ENCODE data around the gene DTX3. TPM values are rescaled to one million over a fixed set of nuclear protein-coding genes. Genes with fewer than 3 reads are reported as not detected.

The DTX3 gene
- total RNA-seq, 1 experiment from 2014 or later = 11.9 TPM

GRCh38 chr12:57584050-57584449, 20.6 kb upstream of the DTX3 start:
- no peak overlapping the region for H3K4me2 ChIP-seq (ENCODE audit: low read length)
- DNase-seq (no peak), ATAC-seq (no peak)
- H3K4me1 ChIP-seq (ENCODE audit: insufficient read depth, low read length) = peaks cover 9% of the 10 kb centered on the region
- no peak overlapping the region for H3K9ac ChIP-seq (ENCODE audit: low read length)
- H3K27ac ChIP-seq (ENCODE audit: low read length) = no peak overlapping the region
- TF ChIP-seq CTCF (conservative IDR thresholded peaks at IDR 0.05; ENCODE audit: low read depth, low read length) (no peak), EZH2phosphoT487 (IDR thresholded peaks at IDR 0.05; ENCODE audit: borderline replicate concordance, low read length) (no peak), EZH2 (IDR thresholded peaks at IDR 0.05; ENCODE audit: low read length, unreplicated experiment) (no peak)
- H3K27me3 ChIP-seq (ENCODE audit: low read length) = no peaks in the 10 kb centered on the region
- H3K79me2 ChIP-seq (ENCODE audit: low read length) = no peaks in the 10 kb centered on the region
- BruUV-seq (replicated peaks) = no TSS peak
- no peaks in the 10 kb centered on the region for H3K9me2 ChIP-seq (replicated peaks; ENCODE audit: low read length)
- no peak overlapping the region for H3K4me3 ChIP-seq (ENCODE audit: low read length)
- no peaks in the 10 kb centered on the region for H3K9me3 ChIP-seq (ENCODE audit: low read length)
- POLR2A ChIA-PET (ENCODE audit: unreplicated experiment) = no interaction called here
- H2AFZ ChIP-seq (ENCODE audit: low read length) = no peak overlapping the region
- CTCF ChIA-PET = interaction anchor here (0.6 to 1.3 kb wide), 2 partner anchors 9 to 56 kb away, joined by 5 to 6 read pairs; no protein-coding TSS in a partner anchor
- no peaks in the 10 kb centered on the region for H3F3A ChIP-seq (ENCODE audit: low read length, unreplicated experiment)
- no peaks in the 10 kb centered on the region for H4K20me1 ChIP-seq (ENCODE audit: low read length)
- intact Hi-C loops (cut with micrococcal nuclease) = loop anchor here (5.0 kb wide), 1 partner anchor 108 kb away; the partner anchor contains the start of gene OS9
- H3K36me3 ChIP-seq (ENCODE audit: low read depth, low read length) = no peaks in the 10 kb centered on the region

- no peaks in the 10 kb centered on the region for H4K20me1 ChIP-seq (ENCODE audit: low read length)
- H3K4me1 ChIP-seq (ENCODE audit: insufficient read depth, low read length) = peaks cover 6% of the 10 kb centered on the region
- no peak for DNase-seq
- no peak overlapping the region for H3K4me2 ChIP-seq (ENCODE audit: low read length)
- H3K27ac ChIP-seq (ENCODE audit: low read length) = no peak overlapping the region
- H3K79me2 ChIP-seq (ENCODE audit: low read length) = no peaks in the 10 kb centered on the region
- CTCF ChIA-PET = interaction anchor here (0.6 to 1.1 kb wide), 2 partner anchors 36 to 56 kb away, joined by 4 to 6 read pairs; no protein-coding TSS in a partner anchor
- no peaks in the 10 kb centered on the region for H3K9me3 ChIP-seq (ENCODE audit: low read length)
- no peaks in the 10 kb centered on the region for H3K27me3 ChIP-seq (ENCODE audit: low read length)
- no peak for ATAC-seq
- TF ChIP-seq EZH2 (IDR thresholded peaks at IDR 0.05; ENCODE audit: low read length, unreplicated experiment) = no peak
- TF ChIP-seq CTCF (conservative IDR thresholded peaks at IDR 0.05; ENCODE audit: low read depth, low read length) = no peak
- H3K4me3 ChIP-seq (ENCODE audit: low read length) = no peak overlapping the region
- H3F3A ChIP-seq (ENCODE audit: low read length, unreplicated experiment) = no peaks in the 10 kb centered on the region
- POLR2A ChIA-PET (ENCODE audit: unreplicated experiment) = interaction anchor here (0.6 kb wide), 1 partner anchor 41 kb away, joined by 3 read pairs; no protein-coding TSS in a partner anchor
- intact Hi-C loops (cut with micrococcal nuclease) = loop anchor here (5.0 kb wide), 1 partner anchor 108 kb away; the partner anchor contains the start of gene OS9
- H2AFZ ChIP-seq (ENCODE audit: low read length) = no peak overlapping the region
- no peak overlapping the region for H3K9ac ChIP-seq (ENCODE audit: low read length)
- H3K9me2 ChIP-seq (replicated peaks; ENCODE audit: low read length) = no peaks in the 10 kb centered on the region
- no peaks in the 10 kb centered on the region for H3K36me3 ChIP-seq (ENCODE audit: low read depth, low read length)
- BruUV-seq (replicated peaks) = no TSS peak
These were observed 19.9 kb upstream of the DTX3 start for GRCh38 chr12:57584690-57585089.

GRCh38 chr12:57585156-57585555, 19.5 kb upstream of the DTX3 start:
- ATAC-seq (no peak), DNase-seq (no peak)
- TF ChIP-seq EZH2phosphoT487 (IDR thresholded peaks at IDR 0.05; ENCODE audit: borderline replicate concordance, low read length) = no peak
- TF ChIP-seq EZH2 (IDR thresholded peaks at IDR 0.05; ENCODE audit: low read length, unreplicated experiment) = no peak
- TF ChIP-seq CTCF (conservative IDR thresholded peaks at IDR 0.05; ENCODE audit: low read depth, low read length) = no peak
- ChIA-PET POLR2A (ENCODE audit: unreplicated experiment) (interaction anchor here (0.6 kb wide), 1 partner anchor 41 kb away, joined by 3 read pairs; no protein-coding TSS in a partner anchor), CTCF (interaction anchor here (1.1 kb wide), 1 partner anchor 36 kb away, joined by 4 read pairs; no protein-coding TSS in a partner anchor)
- intact Hi-C loops (cut with micrococcal nuclease) = no loop called here
- Histone ChIP-seq H3K79me2 (ENCODE audit: low read length) (no peaks in the 10 kb centered on the region), H3K4me2 (ENCODE audit: low read length) (no peak overlapping the region), H2AFZ (ENCODE audit: low read length) (no peak overlapping the region), H3F3A (ENCODE audit: low read length, unreplicated experiment) (no peaks in the 10 kb centered on the region), H3K4me1 (ENCODE audit: insufficient read depth, low read length) (peaks cover 1% of the 10 kb centered on the region; the same call in 1 of the 2 replicates), H3K9me2 (replicated peaks; ENCODE audit: low read length) (no peaks in the 10 kb centered on the region), H3K36me3 (ENCODE audit: low read depth, low read length) (no peaks in the 10 kb centered on the region), H3K9me3 (ENCODE audit: low read length) (no peaks in the 10 kb centered on the region), H3K27me3 (ENCODE audit: low read length) (no peaks in the 10 kb centered on the region), H3K4me3 (ENCODE audit: low read length) (no peak overlapping the region), H3K9ac (ENCODE audit: low read length) (no peak overlapping the region), H4K20me1 (ENCODE audit: low read length) (no peaks in the 10 kb centered on the region), H3K27ac (ENCODE audit: low read length) (no peak overlapping the region)
- no TSS peak for BruUV-seq (replicated peaks)
